Measurements from ENCODE around the gene CYTH2.
A peak's percentile ranks its signal among the peaks of the same experiment; 100 is the strongest.
"Not testable (repeated sequence)": the region's sequence is repeated elsewhere in the genome, so short reads cannot be mapped to it uniquely, and the experiment has no call there.

The CYTH2 gene

GRCh38 chr19:48510421-48511268 is 41.5 kb downstream of the CYTH2 start:
- peaks cover 8 to 36% (median 25%) of the 10 kb centered on the region in 5 donors for H3K27me3 ChIP-seq (ENCODE audit: control insufficient read depth in 5 of 5, insufficient read depth in 4 of 5, low read length in 5 of 5)
- H3K36me3 ChIP-seq (ENCODE audit: control insufficient read depth in 5 of 5, insufficient read depth in 5 of 5, low read length in 5 of 5), result no peaks in the 10 kb centered on the region
- H3K4me1 ChIP-seq (ENCODE audit: control insufficient read depth in 5 of 5, insufficient read depth in 5 of 5, low read length in 5 of 5), result peaks cover 0 to 16% (median 12%) of the 10 kb centered on the region in 5 donors
- no peak overlapping the region for H3K27ac ChIP-seq (ENCODE audit: low read depth, low read length)
- H3K4me3 ChIP-seq (ENCODE audit: low read depth in 1 of 5, low read length in 5 of 5), result no peak overlapping the region
- no peak overlapping the region for H3K9ac ChIP-seq (ENCODE audit: low read length in 5 of 5)
- no peaks in the 10 kb centered on the region for H3K9me3 ChIP-seq (ENCODE audit: control insufficient read depth in 5 of 5, low read length in 5 of 5)

DNA sequence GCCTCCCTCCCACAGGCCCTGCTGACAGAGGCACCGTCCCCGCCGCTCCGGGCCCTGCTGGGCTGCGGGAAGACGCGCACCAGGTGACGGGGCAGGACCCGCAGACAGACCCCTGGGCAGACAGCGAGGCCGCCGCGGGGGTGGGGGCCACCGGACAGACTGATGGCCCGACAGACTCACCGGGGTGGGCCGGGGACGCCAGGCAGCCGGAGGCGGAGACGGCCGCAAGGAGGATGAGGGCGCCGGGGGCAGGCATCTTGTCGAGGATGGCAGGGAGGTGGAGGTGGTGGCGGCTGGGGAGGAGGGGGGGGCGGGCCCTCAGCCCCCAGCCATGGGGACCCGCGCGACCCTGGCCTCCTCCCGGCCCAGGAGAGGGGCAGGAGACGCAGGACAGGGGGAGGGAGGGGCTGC is 42.2 kb downstream of the CYTH2 start:
- Histone ChIP-seq H3K9me3 (ENCODE audit: control insufficient read depth in 5 of 5, low read length in 5 of 5) (no peaks in the 10 kb centered on the region), H3K36me3 (ENCODE audit: control insufficient read depth in 5 of 5, insufficient read depth in 5 of 5, low read length in 5 of 5) (no peaks in the 10 kb centered on the region), H3K27me3 (ENCODE audit: control insufficient read depth in 5 of 5, insufficient read depth in 4 of 5, low read length in 5 of 5) (peaks cover 8 to 36% (median 25%) of the 10 kb centered on the region in 5 donors), H3K4me3 (ENCODE audit: low read depth in 1 of 5, low read length in 5 of 5) (no peak overlapping the region), H3K9ac (ENCODE audit: low read length in 5 of 5) (no peak overlapping the region), H3K27ac (ENCODE audit: low read depth, low read length) (no peak overlapping the region), H3K4me1 (ENCODE audit: control insufficient read depth in 5 of 5, insufficient read depth in 5 of 5, low read length in 5 of 5) (peaks cover 0 to 16% (median 12%) of the 10 kb centered on the region in 5 donors)

- H3K4me3 ChIP-seq (ENCODE audit: low read depth in 1 of 5, low read length in 5 of 5), result no peak within 1 kb of the TSS
- H3K9ac ChIP-seq (ENCODE audit: low read length in 5 of 5), result no peak within 1 kb of the TSS
- H3K27me3 ChIP-seq (ENCODE audit: control insufficient read depth in 5 of 5, insufficient read depth in 4 of 5, low read length in 5 of 5), result peaks cover 8 to 36% (median 25%) of the 10 kb centered on the region in 5 donors
- no peak within 1 kb of the TSS for H3K27ac ChIP-seq (ENCODE audit: low read depth, low read length)
- peaks cover 0 to 16% (median 12%) of the 10 kb centered on the region in 5 donors for H3K4me1 ChIP-seq (ENCODE audit: control insufficient read depth in 5 of 5, insufficient read depth in 5 of 5, low read length in 5 of 5)
- no peaks in the 10 kb centered on the region for H3K9me3 ChIP-seq (ENCODE audit: control insufficient read depth in 5 of 5, low read length in 5 of 5)
- no peaks in the 10 kb centered on the region for H3K36me3 ChIP-seq (ENCODE audit: control insufficient read depth in 5 of 5, insufficient read depth in 5 of 5, low read length in 5 of 5)
Measured at GRCh38 chr19:48511800-48512503, 42.8 kb downstream of the CYTH2 start, which contains the start of gene LMTK3. Gene LMTK3, minus strand, starts transcription at chr19:48511835. Its CDS starts 259 bp downstream, at chr19:48511576.

- Histone ChIP-seq H3K27me3 (ENCODE audit: control insufficient read depth in 5 of 5, insufficient read depth in 4 of 5, low read length in 5 of 5) (peaks cover 8 to 36% (median 25%) of the 10 kb centered on the region in 5 donors), H3K9me3 (ENCODE audit: control insufficient read depth in 5 of 5, low read length in 5 of 5) (no peaks in the 10 kb centered on the region), H3K27ac (ENCODE audit: low read depth, low read length) (no peak overlapping the region), H3K36me3 (ENCODE audit: control insufficient read depth in 5 of 5, insufficient read depth in 5 of 5, low read length in 5 of 5) (no peaks in the 10 kb centered on the region), H3K4me3 (ENCODE audit: low read depth in 1 of 5, low read length in 5 of 5) (no peak overlapping the region), H3K9ac (ENCODE audit: low read length in 5 of 5) (no peak overlapping the region), H3K4me1 (ENCODE audit: control insufficient read depth in 5 of 5, insufficient read depth in 5 of 5, low read length in 5 of 5) (peaks cover 0 to 16% (median 12%) of the 10 kb centered on the region in 5 donors)
Measured at GRCh38 chr19:48512504-48513288, 43.5 kb downstream of the CYTH2 start.

- Histone ChIP-seq H3K4me3 (ENCODE audit: low read depth in 1 of 5, low read length in 5 of 5) (peak overlapping the region; percentile 22 to 67 (median 58)), H3K27ac (ENCODE audit: low read depth, low read length) (no peak overlapping the region), H3K27me3 (ENCODE audit: control insufficient read depth in 5 of 5, insufficient read depth in 4 of 5, low read length in 5 of 5) (peaks cover 8 to 36% (median 25%) of the 10 kb centered on the region in 5 donors), H3K9ac (ENCODE audit: low read length in 5 of 5) (peak overlapping the region in 2 of 5 donors; percentile 2 to 37), H3K4me1 (ENCODE audit: control insufficient read depth in 5 of 5, insufficient read depth in 5 of 5, low read length in 5 of 5) (peaks cover 0 to 16% (median 12%) of the 10 kb centered on the region in 5 donors), H3K36me3 (ENCODE audit: control insufficient read depth in 5 of 5, insufficient read depth in 5 of 5, low read length in 5 of 5) (no peaks in the 10 kb centered on the region), H3K9me3 (ENCODE audit: control insufficient read depth in 5 of 5, low read length in 5 of 5) (no peaks in the 10 kb centered on the region)
Measured at GRCh38 chr19:48513289-48514122, 44.3 kb downstream of the CYTH2 start.

DNA sequence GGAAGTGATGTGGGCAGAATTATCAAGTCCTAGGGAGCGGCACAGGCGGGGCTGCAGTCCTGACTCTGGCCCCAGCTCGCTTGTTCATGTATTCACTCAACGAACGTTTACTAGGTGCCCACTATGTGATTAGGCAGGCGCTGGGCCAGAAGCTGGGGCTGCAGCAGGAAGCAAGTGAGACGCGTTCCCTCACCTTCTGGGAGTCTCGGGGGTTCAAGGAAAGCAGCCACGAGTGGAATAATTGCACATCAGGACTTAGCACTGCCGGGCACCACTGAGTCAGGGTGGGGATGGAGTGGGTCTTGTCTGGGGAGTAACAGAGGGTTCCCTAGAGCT is 44.9 kb downstream of the CYTH2 start:
- H3K4me3 ChIP-seq (ENCODE audit: low read depth in 1 of 5, low read length in 5 of 5), result peak overlapping the region in 3 of 5 donors; percentile 22 to 67 (median 58)
- peaks cover 8 to 36% (median 25%) of the 10 kb centered on the region in 5 donors for H3K27me3 ChIP-seq (ENCODE audit: control insufficient read depth in 5 of 5, insufficient read depth in 4 of 5, low read length in 5 of 5)
- no peak overlapping the region for H3K27ac ChIP-seq (ENCODE audit: low read depth, low read length)
- H3K9me3 ChIP-seq (ENCODE audit: control insufficient read depth in 5 of 5, low read length in 5 of 5), result no peaks in the 10 kb centered on the region
- H3K9ac ChIP-seq (ENCODE audit: low read length in 5 of 5), result no peak overlapping the region
- H3K4me1 ChIP-seq (ENCODE audit: control insufficient read depth in 5 of 5, insufficient read depth in 5 of 5, low read length in 5 of 5), result peaks cover 0 to 16% (median 12%) of the 10 kb centered on the region in 5 donors
- no peaks in the 10 kb centered on the region for H3K36me3 ChIP-seq (ENCODE audit: control insufficient read depth in 5 of 5, insufficient read depth in 5 of 5, low read length in 5 of 5)

- Histone ChIP-seq H3K27ac (ENCODE audit: low read depth, low read length) (no peak overlapping the region), H3K4me1 (ENCODE audit: control insufficient read depth in 5 of 5, insufficient read depth in 5 of 5, low read length in 5 of 5) (peaks cover 0 to 11% (median 8%) of the 10 kb centered on the region in 5 donors), H3K4me3 (ENCODE audit: low read depth in 1 of 5, low read length in 5 of 5) (no peak overlapping the region), H3K9ac (ENCODE audit: low read length in 5 of 5) (no peak overlapping the region), H3K27me3 (ENCODE audit: control insufficient read depth in 5 of 5, insufficient read depth in 4 of 5, low read length in 5 of 5) (peaks cover 8 to 24% (median 18%) of the 10 kb centered on the region in 5 donors), H3K9me3 (ENCODE audit: control insufficient read depth in 5 of 5, low read length in 5 of 5) (no peaks in the 10 kb centered on the region), H3K36me3 (ENCODE audit: control insufficient read depth in 5 of 5, insufficient read depth in 5 of 5, low read length in 5 of 5) (no peaks in the 10 kb centered on the region)
Measured at GRCh38 chr19:48516536-48516935, 47.4 kb downstream of the CYTH2 start.

DNA sequence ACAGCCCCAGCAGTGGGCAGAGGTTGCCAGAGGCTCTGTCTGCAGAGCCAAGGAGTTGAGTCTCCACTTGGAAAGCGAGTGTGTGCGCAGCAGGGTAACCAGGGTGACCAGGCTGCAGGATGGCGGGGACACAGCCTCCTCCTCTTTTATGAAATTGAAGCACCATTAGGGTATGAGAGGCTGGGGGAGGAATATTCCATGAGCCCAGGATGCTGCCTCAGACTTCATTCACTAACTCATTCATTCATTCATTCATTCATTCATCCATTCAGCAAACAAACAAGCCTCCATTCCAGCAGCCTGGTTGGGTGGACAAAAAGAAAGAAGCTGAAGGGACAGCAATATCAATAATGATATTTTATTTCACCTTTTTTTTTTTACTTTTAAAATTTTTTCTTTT is 49.0 kb downstream of the CYTH2 start:
- H3K4me1 ChIP-seq (ENCODE audit: control insufficient read depth in 5 of 5, insufficient read depth in 5 of 5, low read length in 5 of 5), result peaks cover 0 to 10% (median 8%) of the 10 kb centered on the region in 5 donors
- H3K9ac ChIP-seq (ENCODE audit: low read length in 5 of 5), result no peak overlapping the region
- no peak overlapping the region for H3K4me3 ChIP-seq (ENCODE audit: low read depth in 1 of 5, low read length in 5 of 5)
- H3K9me3 ChIP-seq (ENCODE audit: control insufficient read depth in 5 of 5, low read length in 5 of 5), result no peaks in the 10 kb centered on the region
- H3K27me3 ChIP-seq (ENCODE audit: control insufficient read depth in 5 of 5, insufficient read depth in 4 of 5, low read length in 5 of 5), result peaks cover 0 to 10% (median 4%) of the 10 kb centered on the region in 5 donors
- no peak overlapping the region for H3K27ac ChIP-seq (ENCODE audit: low read depth, low read length)
- H3K36me3 ChIP-seq (ENCODE audit: control insufficient read depth in 5 of 5, insufficient read depth in 5 of 5, low read length in 5 of 5), result no peaks in the 10 kb centered on the region

DNA sequence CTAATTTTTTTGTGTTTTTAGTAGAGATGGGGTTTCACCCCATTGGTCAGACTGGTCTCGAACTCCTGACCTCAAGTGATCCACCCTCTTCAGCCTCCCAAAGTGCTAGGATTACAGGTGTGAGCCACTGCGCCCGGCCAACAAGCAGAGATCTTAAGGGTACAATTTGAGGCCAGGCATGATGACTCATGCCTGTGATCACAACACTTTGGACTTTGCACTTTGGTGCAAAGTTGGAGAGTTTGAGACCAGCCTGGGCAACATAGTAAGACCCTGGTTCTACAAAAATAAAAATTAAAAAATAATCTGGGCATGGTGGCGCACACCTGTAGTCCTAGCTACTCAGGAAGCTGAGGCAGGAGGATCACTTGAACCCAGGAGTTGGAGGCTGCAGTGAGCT is 50.3 kb downstream of the CYTH2 start:
- not testable (repeated sequence) for H3K4me1 ChIP-seq (ENCODE audit: control insufficient read depth in 5 of 5, insufficient read depth in 5 of 5, low read length in 5 of 5); H3K27me3 ChIP-seq (ENCODE audit: control insufficient read depth in 5 of 5, insufficient read depth in 4 of 5, low read length in 5 of 5); H3K36me3 ChIP-seq (ENCODE audit: control insufficient read depth in 5 of 5, insufficient read depth in 5 of 5, low read length in 5 of 5); H3K27ac ChIP-seq (ENCODE audit: low read depth, low read length); H3K9ac ChIP-seq (ENCODE audit: low read length in 5 of 5); H3K9me3 ChIP-seq (ENCODE audit: control insufficient read depth in 5 of 5, low read length in 5 of 5); H3K4me3 ChIP-seq (ENCODE audit: low read depth in 1 of 5, low read length in 5 of 5)

All from subcutaneous abdominal adipose tissue (tissue), 5 donors.